LoVo (cell line): ENCODE measurements around the gene RPAP2.
"Not testable (repeated sequence)": the region's sequence is repeated elsewhere in the genome, so short reads cannot be mapped to it uniquely, and the experiment has no call there.

Experiments
- DNase-seq: peaks from one replicate; pipeline ENCODE4 v3.0.0-alpha.2; 2016; ENCODE audit warnings: low spot score

Gene RPAP2

DNA sequence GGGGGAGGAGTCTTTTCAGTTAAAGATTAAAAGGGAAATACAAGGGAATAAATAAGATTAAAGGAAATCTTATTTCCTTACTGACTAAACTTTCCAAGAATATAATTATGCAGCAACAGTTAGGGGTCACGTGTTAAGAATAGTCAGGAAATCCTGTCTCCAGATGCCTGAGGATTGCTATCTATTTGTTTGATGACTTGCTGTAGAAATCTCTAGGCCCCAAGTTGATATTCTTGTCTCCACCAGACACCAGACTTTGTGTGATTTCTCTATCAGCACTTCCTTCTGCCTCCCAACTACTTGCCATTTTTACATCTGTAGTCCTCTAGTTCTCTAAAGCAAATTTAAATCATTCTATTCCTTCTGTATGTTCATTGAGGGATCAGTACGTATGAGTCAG is 77.5 kb downstream of the RPAP2 start:
- DNase-seq, result no peak

DNA sequence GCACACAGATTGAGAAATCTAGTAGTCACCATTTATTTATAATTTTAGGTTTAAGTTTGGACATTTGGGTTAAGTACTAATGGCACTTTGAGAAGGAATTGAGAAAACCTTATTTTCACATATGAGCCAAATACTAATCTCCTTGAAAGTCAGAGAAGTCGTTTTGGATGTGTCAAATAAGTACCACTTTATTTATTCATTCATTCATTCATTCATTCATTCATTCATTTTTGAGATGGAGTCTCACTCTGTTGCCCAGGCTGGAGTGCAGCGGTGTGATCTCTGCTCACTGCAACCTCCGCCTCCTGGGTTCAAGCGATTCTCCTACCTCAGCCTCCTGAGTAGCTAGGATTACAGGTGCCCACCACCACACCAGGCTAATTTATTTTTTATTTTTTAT is 79.1 kb downstream of the RPAP2 start:
- DNase-seq, result not testable (repeated sequence)

- no peak for DNase-seq
These were observed 82.0 kb downstream of the RPAP2 start for GRCh38 chr1:92380867-92381266.

GRCh38 chr1:92393966-92394365 is 95.1 kb downstream of the RPAP2 start:
- DNase-seq, result not testable (repeated sequence)

DNA sequence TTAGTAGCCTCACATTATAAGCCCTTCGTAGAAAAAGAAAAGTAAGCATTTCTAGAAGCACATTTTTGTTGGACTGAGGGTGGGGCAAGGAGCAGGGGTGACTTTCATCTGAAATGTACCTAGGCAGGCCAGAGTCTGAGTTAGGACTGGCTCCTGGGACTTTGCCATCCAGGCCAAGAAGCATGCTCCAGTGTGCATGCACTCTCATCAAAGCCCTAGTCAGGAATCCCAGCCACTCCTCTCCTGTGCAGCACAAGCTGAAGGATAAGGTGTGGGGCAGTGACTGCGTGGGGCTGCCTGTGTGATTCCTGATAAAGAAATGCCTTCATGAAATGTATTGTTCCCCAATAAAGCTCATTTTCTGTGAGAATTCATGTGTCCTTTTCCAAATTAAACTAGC is 99.7 kb downstream of the RPAP2 start:
- no peak for DNase-seq

DNA sequence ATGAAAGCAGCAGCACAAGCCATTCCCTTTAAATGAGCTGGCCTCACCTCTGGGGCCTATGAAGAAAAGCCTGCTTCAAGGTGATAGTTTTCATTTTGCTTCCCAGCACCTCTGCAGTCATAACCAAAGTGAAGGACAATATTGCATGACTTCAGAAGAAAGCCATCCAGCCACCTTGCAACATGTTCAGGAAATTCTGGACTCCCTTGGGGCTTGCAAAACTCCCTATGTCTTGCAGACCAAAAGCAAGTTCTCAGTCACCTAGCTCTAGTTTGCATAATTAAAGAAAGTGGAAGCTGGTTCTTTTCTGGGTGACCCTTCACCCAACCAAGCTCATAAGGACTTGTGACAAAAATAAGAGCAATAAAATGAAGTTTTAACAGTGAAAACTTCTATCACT is 100.2 kb downstream of the RPAP2 start:
- DNase-seq, result no peak

DNA sequence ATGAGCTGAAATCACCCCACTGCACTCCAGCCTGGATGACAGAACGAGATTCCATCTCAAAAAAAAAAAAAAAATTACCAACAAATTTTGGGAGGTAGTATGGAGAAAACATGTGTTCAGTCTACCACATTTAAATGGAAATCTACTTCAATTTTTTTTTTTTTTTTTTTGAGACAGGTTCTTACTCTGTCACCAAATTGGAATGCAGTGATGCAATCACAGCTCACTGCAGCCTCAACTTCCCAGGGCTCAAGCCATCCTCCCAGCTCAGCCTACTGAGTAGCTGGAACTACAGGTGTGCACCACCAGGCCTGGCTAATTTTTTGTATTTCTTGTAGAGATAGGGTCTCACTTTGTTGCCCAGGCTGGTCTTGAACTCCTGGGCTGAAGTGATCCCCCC is 105.8 kb downstream of the RPAP2 start:
- peak; percentile 38 for DNase-seq

DNA sequence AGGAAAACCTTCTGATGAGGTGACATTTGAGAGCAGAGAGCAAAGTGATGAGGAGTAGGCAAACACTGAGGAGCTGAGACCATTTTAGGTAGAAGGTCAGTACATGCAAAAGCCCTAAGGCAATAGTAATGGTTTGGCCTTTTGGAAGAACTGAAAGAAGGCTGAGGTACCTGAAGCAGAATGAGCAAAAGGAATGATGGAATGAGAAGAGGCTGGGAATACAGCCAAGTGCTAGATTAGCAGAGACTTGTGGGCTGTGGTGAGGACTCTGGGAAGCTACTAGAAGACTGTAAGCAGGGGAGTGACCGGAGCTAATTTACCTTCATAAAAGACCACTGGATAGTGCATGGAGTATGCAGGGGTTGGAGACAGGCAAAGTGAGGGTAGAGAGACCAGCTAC is 110.0 kb downstream of the RPAP2 start:
- no peak for DNase-seq

DNA sequence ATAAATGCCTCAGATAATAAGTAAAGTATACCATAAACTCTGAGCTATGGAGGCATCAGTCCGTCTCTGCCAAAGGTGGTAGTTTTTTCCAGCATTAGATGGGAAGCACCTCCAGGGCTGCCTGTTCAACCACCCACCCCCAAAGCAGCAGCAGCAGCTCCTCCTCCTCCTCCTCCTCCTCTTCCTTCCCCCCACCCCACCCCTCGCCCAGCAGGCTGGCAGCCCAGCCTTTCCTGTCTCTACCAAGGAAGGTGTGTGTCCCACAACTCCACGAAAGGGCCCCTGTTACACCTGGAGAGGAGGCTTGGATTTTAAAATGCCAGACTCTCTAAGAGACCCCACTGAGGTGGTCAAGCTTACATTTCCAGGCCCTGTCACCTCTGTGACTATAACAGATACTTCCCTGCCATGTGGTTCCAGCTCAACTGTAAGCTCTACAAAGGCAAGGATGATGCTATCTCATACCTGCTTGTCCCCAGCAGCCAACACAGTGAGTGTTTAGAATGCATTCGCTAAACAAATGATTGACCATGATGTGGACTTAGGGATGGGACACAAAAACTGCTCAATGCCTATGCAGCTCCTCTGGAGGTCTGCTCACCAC is 111.2 kb downstream of the RPAP2 start:
- no peak for DNase-seq

- no peak for DNase-seq
These were observed 111.8 kb downstream of the RPAP2 start for GRCh38 chr1:92410706-92411105.

- DNase-seq, result peak; percentile 37
These were observed 112.7 kb downstream of the RPAP2 start for GRCh38 chr1:92411511-92411910.

- no peak for DNase-seq
These were observed 120.8 kb downstream of the RPAP2 start for GRCh38 chr1:92419642-92420041.

- no peak for DNase-seq
These were observed 125.5 kb downstream of the RPAP2 start for GRCh38 chr1:92424381-92424780.

DNA sequence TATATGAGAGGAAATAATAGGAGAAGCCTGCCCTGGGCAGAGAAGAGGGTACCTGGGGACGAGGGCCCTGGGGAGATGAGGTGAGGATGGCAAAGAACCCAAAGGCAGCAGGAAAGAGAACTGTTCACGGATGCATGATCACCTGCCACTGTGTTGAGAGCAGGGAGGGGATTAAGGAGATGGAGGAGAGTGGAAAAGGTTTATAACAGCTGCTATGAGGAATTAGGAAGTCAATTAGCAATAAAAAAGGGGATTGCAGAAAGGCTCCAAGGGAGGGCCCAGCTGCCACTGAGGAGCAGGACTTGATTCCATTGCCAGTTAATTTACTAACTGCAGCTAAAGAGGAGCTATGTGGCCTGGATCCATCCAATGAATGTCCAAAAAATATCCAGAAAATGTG is 126.8 kb downstream of the RPAP2 start:
- no peak for DNase-seq

- no peak for DNase-seq
These were observed 131.2 kb downstream of the RPAP2 start for GRCh38 chr1:92430030-92430429.

DNA sequence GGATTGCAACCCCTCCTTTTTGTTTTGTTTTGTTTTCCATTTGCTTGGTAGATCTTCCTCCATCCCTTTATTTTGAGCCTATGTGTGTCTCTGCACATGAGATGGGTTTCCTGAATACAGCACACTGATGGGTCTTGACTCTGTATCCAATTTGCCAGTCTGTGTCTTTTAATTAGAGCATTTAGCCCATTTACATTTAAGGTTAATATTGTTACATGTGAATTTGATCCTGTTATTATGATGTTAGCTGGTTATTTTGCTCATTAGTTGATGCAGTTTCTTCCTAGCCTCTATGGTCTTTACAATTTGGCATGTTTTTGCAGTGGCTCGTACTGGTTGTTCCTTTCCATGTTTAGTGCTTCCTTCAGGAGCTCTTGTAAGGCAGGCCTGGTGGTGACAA is 135.7 kb downstream of the RPAP2 start:
- not testable (repeated sequence) for DNase-seq

DNA sequence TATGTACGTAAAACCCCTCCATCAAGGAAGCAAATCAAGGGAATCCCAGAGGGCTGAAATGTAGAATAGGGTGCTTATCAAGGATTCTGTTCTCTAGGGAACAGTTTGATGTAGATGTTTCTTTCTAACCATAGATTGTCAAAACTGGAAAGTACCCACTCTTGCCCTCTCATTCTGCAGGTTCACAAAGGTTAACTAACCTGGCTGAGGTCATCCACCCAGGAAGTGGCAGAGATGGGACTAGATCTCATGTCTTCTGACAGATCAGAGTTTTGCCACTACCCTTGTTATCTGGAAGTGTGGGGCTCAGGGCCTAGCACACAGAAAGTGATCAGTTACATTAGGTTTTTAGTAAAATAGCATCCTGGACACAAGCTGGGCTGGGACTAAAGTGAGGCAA is 140.4 kb downstream of the RPAP2 start:
- no peak for DNase-seq

GRCh38 chr1:92441316-92441696 is 142.4 kb downstream of the RPAP2 start:
- no peak for DNase-seq

DNA sequence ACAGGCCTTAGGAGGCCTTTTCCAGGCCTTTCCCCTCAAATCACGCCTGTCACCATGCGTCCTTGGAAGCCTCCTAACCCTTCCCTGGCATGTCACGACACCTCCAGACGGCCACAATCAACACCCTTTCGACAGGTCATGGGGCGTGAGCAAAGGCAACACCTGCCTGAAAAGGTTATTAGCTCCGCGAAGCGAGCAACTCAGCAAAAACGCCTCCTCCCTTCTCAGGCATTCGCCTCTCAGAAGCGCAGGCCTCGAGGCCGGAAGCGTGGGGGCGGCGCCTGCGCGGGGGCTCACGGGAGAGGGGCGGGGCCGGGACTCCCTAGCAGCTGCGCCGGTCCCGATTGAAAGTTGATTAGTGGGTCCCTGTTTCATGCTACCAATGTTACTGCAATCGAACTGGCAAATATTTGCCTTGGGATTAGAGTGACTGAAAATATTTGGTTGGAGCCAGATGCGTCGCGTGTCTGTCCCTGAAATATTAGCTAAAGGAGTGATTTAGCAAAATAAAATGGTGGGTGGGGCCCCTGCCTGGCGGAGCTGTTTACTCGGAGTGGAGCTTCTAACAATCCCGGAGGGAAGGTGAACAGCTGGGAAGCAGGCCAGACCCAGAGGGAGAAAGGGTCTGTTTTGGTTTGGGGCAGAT is 143.0 kb downstream of the RPAP2 start:
- peak; percentile 90 for DNase-seq

DNA sequence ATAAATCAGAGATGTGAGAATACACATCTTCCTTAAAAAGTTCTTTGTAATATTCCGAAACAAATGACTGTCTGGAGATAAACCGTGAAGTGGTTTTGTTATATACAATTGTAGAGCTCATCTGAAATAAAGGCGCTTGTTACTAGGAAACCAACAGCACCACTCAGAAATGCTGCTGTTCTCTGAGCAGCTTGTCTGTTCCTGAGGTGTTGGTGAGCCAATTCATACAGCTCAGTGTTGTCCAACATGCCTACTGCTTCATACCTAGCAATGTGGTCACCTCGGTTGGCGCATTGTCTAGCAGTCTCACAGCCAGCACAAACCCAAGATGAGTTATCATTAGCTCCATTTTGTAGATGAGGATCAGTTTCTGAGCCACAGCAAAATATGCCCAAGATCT is 143.5 kb downstream of the RPAP2 start:
- no peak for DNase-seq

GRCh38 chr1:92443893-92444292 is 145.0 kb downstream of the RPAP2 start:
- DNase-seq, result no peak

DNA sequence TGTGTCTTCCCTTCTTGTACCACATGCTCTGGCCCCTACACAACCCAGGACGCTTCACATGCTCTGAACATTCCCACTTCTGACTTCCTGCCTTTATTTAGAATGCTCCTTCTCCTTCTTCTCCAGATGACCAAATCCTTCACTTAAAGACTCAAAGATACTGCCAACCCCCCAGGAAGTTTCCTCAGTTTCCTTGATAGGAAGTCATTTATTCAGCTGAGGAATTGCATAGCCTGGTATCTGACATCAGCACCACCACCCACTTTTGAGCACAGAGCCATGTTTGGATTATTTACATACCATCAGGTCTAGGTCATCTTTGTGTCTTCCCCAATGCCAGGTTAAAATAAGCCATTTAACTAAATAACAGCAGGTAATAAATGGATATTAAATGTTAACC is 145.5 kb downstream of the RPAP2 start:
- DNase-seq, result no peak

DNA sequence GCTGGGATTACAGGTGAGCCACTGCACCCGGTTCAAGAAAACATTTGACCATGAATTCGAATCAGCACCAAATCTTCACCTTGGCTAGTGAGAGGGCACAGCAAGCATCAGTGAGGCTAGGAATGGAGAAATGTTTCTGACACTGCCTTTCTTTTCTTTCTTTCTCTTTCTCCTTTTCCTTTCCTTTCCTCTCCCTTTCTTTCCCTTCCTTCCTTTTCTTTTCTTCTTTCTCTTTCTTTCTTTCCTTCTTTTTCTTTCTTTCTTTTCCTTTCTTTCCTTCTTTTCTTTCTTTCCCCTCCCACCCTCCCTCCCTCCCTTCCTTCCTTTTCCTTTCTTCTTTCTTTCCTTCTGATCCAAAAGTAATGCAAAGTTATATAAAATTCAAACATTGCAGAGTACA is 147.0 kb downstream of the RPAP2 start:
- no peak for DNase-seq

GRCh38 chr1:92446546-92446945 is 147.7 kb downstream of the RPAP2 start:
- DNase-seq, result no peak
